GM18498 (cell line): ENCODE results near the gene SERPING1.

ENCODE experiments used
- ATAC-seq: cut with Tn5 transposase; IDR thresholded peaks from one replicate; pipeline ENCODE4 v1.9.1; 2021; ENCODE audit warnings: mild to moderate bottlenecking, moderate library complexity; ENCODE audit not compliant: unreplicated experiment

SERPING1 gene

DNA sequence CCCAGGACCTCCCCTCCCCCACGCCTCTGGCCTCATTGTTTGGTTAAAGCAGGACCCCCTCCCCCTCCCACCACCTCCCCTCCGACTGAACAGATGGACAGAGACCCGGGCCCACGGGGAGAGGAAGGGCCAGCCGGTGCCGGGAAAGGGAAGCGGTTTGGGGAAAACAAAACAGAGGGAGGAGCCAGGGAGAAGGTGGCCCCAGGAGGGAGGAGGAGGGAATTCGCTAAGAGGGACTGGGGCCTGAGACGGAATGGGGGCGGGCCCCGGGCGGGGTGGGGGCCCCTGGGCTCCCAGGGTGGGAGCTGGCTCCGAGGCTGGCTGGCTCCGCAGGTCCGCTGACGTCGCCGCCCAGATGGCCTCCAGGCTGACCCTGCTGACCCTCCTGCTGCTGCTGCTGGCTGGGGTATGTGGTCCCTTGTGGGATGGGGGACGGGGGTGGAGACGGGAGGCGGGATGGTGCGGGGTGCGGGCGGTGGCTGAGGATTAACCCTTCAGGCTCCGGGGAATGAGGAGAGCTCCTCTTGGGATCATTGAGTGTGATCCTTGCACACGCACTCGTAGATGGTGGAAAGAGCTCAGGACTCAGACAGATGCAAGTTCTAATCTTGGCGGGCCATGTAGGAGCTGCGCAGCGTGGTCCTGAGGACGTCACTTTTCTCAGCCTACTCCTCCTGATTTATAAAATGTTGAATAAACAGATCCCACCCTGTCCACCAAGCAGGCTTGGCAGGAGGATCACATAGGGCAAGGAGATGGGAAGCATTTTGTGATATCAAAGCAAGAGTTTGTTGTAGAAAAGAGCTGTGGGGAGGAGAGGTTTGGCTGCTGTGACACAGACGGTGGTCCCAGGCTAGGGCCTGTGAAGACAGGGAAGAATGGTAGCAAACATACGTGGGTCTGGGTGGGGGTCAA, 688 bp downstream of the SERPING1 start:
- ATAC-seq: no peak

- no peak for ATAC-seq
Measured at GRCh38 chr11:57598831-57599155, 1.3 kb downstream of the SERPING1 start.

GRCh38 chr11:57599381-57599780, 1.9 kb downstream of the SERPING1 start:
- no peak for ATAC-seq

- ATAC-seq: no peak
Measured at GRCh38 chr11:57601297-57601696, 3.8 kb downstream of the SERPING1 start.

- ATAC-seq: no peak
Measured at GRCh38 chr11:57604296-57605027, 7.0 kb downstream of the SERPING1 start.

GRCh38 chr11:57605028-57605420, 7.5 kb downstream of the SERPING1 start:
- ATAC-seq: no peak

DNA sequence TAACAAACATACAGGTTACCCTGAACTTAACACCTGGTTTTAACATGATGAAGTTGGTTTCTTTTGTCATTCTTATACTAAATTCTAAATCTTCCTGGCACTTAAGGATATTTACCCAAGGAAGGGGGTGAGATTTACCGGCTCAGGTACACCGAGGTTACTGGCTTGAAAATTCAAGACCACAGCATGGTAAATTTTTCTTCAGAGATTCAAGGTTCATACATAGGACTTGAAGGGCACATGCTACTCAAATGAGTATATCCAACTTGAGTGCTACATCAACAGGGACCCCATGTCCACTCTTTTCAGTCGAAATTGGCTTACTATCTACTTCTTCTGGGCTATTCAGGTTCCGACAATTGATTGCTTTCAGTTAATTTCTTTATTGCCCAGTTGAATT, 12.7 kb downstream of the SERPING1 start:
- no peak for ATAC-seq

DNA sequence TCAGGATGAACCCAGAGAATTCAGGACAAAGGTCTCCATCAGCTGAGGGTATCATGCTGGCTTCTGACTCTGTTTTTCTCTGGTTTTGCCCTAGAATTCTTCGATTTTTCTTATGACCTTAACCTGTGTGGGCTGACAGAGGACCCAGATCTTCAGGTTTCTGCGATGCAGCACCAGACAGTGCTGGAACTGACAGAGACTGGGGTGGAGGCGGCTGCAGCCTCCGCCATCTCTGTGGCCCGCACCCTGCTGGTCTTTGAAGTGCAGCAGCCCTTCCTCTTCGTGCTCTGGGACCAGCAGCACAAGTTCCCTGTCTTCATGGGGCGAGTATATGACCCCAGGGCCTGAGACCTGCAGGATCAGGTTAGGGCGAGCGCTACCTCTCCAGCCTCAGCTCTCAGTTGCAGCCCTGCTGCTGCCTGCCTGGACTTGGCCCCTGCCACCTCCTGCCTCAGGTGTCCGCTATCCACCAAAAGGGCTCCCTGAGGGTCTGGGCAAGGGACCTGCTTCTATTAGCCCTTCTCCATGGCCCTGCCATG, 16.8 kb downstream of the SERPING1 start:
- ATAC-seq: no peak

DNA sequence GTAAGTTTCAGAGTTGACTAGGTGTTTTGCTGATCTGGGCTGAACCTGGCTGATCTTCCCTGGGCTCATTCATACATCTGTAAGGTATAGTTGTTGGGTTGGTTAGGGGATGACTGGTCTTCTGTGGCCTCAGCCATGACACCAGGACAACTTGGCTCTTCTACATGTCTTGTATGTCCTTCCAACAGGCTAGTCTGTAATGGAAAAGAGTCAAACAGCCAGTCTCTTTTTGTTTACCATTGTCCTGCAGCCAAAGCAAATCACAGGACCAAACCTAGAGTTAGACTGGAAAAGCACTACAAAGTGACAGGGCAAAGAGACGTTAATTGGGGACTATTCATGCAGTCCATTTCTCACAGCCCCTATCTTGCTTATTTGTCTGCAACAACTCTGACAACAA, 17.8 kb downstream of the SERPING1 start:
- no peak for ATAC-seq

DNA sequence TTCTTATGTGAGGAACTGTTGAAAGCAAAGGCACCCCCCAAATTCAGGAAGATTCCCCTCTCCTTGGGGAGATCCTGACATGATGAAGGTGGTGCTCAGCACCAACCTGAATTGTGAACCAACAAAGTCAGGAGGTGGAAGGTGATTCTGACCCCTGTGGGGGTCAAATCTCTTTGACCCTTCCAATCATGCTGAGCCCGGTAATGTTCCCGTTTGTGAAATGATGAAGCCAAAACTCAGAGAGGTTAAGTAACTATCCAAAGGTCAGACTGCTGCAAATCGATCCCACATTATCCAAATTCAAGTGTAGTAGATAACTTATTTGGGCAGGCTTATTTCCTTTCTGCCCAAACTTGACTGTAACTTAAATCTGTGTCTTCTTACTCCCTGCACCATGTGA, 19.1 kb downstream of the SERPING1 start:
- ATAC-seq: no peak

DNA sequence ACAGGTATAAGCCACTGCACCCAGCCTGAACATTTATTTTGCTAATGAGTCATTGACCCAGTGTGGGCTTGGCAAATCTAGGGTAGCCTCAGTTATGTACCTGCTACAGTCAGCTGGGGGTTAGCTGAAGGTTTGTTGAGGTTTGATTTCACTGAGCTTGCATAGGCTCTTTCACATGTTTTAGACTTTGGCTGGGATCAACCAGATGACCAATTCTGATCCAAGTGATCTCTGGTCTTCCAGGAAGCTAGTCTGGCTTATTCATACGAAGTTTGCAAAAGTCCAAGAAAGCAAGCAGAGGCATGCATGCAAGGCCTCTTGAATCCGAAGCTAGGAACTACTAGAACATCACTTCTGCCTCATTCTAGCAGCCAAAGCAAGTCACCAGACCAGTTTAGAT, 21.0 kb downstream of the SERPING1 start:
- ATAC-seq: no peak

DNA sequence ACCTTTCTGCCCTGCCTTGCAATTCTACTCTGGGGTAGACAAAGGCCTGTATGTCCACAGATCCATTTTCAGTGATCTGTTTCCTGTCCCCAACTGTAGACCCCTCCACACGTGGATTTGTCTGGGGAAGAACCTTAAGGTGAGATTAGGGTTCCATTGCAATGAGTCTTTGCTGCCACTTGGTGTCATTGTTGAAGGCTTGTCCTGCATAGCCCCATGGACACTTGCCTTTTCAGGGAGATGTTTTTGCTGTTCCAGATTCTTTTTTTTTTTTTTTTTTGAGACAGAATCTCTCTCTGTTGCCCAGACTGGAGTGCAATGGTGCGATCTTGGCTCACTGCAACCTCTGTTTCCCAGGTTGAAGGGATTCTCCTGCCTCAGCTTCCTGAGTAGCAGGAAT, 21.8 kb downstream of the SERPING1 start:
- ATAC-seq: no peak

DNA sequence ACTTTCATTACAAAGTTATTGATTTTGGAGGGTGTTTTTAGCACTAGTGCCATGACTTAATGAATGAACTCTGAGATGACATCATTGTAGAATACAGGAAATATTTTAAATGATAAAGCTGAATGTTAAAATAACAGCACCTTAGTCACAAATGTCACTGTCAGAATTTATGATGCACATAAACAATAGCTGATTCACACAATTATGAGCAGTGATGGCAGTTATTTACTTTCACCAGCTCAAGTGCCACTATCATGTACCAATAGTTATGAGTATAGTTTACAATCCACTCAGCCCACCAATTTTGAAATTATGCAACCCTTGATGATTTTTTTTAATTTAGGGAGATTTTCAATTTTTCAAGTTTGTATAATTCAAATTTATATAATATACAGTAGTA, 23.0 kb downstream of the SERPING1 start:
- ATAC-seq: no peak

DNA sequence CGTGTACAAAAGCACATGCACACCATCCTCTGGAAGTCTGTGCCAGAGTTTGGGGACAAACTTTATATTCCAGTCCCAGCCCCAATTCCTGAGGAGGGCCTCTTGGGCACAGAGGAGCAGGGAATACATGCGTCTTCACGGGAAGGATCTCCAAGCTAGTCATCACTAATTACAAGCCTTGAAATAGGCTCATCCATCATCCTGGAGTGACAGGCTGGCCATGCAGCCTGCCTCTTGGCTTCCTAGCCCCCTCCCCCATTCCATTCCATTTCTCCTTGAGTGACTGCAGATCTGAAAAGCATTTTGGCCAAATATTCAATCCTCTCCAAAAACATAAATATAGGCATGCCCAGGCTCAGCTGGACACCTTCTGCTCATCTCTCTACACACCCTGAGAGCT, 24.8 kb downstream of the SERPING1 start:
- no peak for ATAC-seq

DNA sequence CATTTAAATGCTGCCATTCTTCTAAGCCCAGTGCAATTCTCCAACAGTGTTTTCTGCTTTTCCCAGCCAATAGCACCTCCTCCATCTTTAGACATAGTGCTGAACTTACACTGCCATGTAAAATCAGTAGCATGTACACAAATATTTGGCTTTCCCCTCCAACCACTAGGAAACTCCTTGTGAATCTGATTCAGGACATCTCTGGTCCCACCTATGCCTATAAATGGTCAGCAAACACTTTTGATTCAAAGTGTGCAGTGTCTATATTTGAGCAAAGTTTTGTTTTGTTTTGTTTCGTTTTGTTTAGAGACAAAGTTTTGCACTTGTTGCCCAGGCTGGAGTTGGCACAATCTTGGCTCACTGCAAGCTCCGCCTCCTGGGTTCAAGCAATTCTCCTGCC, 27.4 kb downstream of the SERPING1 start:
- ATAC-seq: no peak

DNA sequence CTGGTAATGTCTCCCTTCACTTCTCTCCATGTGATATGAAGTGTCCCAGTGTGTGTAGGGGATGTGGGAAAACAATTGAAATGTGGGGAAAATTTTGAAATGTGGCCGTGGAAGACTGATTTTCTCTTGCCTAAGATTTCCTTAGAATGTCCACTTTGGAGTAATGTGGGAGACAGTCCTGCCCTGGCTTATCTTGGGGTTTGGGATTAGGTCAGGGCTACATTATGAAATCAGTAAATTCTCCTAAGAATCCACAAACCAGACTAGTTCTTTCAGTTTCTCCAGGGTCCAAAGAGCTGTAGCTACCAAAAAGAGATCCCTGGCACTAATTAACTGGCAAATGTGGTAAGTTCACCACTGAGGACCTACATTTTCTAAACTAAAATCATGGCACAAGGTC, 29.4 kb downstream of the SERPING1 start:
- ATAC-seq: no peak

- ATAC-seq: no peak
Measured at GRCh38 chr11:57630171-57630570, 32.7 kb downstream of the SERPING1 start.

DNA sequence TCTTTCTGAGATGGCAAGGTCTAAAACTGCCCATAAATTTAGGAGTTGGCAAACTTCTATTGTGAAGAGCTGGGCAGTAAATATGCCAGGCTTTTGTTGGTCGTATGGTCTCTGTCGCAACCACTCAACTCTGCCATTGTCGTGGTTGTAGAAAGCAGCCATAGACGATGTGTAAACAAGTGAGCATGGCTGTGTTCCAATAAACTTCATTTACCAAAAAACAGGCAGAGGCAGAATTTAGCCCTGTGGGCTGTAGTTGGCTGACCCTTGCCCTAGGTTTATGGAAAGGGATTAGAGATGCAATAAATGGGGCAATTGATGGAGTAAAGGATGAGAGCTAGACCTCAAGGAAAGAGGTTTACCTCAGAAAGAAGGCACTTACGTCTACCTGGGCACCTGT, 34.6 kb downstream of the SERPING1 start:
- no peak for ATAC-seq

- no peak for ATAC-seq
Measured at GRCh38 chr11:57633394-57634070, 36.0 kb downstream of the SERPING1 start.

- ATAC-seq: no peak
Measured at GRCh38 chr11:57634311-57634710, 36.8 kb downstream of the SERPING1 start.

DNA sequence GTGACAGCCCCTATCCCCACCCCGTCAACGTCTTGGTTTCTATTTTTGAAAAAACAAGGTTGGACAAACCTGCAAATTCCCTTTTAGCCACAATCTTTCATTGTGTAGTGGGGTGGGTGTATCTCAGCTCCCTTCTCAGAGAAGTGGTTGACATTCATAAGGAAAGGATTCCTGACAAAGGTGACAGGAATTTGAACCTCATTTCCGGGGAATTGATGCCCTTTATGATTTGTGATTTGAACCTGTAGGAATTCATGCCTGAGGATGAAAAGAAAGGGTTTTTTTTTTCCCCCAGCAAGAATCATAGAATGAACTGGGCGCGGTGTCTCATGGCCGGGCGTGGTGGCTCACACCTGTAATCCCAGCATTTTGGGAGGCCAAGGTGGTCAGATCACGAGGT, 37.8 kb downstream of the SERPING1 start:
- no peak for ATAC-seq

DNA sequence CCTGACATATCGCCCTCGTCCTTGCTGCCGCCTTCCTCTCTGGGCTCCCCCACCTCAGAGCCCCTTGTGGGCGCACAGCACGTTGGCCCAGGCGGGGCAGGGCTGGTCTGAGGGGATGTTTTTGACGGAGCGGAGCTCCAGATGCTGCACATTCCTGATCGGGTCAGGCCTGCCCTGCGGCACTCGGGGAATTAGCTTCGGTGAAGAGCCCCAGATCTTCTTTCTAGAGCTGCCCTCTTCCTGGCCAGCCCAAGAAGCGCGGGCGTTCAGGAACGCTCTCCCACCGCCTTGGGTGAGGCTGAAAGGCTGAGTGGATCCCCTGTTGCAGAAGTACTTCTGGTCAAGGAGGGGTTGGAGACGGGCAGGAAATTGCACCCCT, 40.1 kb downstream of the SERPING1 start:
- ATAC-seq: no peak
